ENCODE measurements around the gene RNU7-1.

The RNU7-1 gene

DNA sequence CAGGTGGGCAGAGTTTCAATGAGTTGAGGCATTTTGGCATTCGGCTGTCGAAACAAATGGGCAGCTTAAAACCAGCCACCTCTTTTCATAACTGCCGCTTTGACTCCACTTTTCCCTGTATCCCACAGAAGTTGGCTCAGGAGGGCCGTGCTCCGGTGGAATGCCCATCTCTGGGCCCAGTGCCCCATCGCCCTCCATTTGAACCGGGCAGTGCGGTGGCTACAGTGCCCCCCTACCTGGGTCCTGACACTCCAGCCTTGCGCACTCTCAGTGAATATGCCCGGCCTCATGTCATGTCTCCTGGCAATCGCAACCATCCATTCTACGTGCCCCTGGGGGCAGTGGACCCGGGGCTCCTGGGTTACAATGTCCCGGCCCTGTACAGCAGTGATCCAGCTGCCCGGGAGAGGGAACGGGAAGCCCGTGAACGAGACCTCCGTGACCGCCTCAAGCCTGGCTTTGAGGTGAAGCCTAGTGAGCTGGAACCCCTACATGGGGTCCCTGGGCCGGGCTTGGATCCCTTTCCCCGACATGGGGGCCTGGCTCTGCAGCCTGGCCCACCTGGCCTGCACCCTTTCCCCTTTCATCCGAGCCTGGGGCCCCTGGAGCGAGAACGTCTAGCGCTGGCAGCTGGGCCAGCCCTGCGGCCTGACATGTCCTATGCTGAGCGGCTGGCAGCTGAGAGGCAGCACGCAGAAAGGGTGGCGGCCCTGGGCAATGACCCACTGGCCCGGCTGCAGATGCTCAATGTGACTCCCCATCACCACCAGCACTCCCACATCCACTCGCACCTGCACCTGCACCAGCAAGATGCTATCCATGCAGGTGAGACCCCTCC is 5.0 kb upstream of the RNU7-1 start:
- DNase-seq = no peak

DNA sequence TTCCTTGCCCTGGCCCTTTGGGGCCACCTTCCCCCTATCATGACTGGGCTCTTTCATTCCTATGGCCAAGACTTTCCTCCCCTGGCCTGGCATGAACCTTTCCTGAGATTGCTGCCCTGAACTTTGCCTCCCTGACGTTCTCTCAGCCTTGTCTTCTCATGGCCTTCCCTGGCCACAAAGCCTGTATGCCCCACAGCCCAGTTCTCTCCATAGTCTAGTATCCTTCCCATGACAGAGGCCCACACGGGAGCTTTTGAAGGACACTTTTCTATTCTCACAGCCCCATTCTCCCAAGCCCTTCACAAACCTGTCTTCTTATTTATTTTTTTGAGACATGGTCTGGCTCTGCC is 4.5 kb upstream of the RNU7-1 start:
- DNase-seq = no peak

DNA sequence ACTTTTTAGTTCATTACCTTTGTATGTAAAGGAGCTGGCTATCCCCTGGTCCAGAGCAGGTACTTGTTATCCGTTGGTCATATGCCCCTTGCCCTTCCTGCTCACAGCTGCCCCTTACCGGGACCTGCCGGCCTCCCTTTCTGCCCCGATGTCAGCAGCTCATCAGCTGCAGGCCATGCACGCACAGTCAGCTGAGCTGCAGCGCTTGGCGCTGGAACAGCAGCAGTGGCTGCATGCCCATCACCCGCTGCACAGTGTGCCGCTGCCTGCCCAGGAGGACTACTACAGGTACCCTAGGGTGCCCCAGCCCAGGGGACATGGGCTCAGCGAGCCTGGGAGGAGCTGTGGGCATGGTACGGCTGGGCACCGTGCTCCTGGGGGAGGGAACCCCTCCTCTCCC is 2.3 kb upstream of the RNU7-1 start:
- DNase-seq = no peak

DNA sequence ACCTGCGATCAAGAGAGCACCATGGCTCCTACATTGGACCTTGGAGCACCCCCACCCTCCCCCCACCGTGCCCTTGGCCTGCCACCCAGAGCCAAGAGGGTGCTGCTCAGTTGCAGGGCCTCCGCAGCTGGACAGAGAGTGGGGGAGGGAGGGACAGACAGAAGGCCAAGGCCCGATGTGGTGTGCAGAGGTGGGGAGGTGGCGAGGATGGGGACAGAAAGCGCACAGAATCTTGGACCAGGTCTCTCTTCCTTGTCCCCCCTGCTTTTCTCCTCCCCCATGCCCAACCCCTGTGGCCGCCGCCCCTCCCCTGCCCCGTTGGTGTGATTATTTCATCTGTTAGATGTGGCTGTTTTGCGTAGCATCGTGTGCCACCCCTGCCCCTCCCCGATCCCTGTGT is 1.8 kb upstream of the RNU7-1 start:
- DNase-seq = no peak

DNA sequence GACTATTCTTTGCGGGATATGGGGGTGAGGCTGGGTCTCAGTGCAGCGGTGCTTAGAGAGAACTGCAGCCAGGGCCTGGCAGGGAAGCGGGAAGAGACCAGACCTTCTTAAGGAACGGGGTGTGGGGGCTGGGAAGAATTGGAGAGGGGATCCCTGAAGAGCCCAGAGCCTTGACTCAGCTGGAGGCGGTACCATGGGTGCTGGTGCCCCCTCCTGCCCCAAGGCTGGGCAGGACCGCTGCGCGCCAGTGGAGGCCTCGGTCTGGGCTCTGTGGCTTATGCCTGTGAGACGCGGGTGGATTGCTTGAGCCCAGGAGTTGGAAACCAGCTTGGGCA is 1.3 kb upstream of the RNU7-1 start:
- no peak for DNase-seq

DNA sequence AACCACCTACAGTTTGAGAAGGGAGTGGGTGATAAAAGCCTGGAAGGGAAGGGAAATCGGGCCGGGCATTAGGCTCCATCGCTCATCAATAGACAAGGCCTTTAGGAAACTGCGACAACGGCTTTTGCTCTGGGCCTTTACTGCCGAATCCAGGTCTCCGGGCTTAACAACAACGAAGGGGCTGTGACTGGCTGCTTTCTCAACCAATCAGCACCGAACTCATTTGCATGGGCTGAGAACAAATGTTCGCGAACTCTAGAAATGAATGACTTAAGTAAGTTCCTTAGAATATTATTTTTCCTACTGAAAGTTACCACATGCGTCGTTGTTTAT is 261 bp upstream of the RNU7-1 start:
- DNase-seq = peak; percentile 67

DNA sequence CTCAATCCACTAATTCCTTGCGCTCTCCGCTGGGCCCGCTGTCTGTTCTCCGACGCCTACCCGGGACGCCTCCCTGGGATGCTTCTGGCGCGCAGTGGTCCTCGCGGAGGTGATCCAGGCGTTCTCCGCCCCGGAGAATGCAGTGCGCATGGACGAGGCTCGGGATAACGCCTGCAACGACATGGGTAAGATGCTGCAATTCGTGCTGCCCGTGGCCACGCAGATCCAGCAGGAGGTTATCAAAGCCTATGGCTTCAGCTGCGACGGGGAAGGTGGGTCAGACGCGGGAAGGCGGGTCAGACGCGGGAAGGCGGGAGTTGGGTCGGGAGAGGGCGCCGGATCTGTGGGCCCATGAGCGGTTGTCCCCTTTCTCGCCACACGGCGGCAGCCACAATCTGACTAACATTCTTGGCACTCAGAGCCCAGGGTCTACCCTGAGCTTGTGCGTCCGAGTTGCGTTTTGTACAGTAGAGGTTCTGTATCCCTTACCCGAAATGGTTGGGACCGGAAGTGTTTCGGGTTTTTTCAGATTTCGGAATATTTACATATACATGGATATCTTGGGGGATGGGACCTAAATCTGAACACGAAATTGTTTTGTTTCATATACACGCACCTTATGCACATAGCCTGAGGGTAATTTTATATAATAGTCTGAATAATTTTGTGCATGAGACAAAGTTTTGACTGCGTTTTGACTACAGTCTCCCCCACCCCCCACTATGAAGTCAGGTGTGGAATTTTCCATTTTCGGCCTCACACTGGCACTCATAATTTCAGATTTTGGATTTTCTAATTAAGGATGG is 968 bp downstream of the RNU7-1 start:
- DNase-seq = peak; percentile 85

DNA sequence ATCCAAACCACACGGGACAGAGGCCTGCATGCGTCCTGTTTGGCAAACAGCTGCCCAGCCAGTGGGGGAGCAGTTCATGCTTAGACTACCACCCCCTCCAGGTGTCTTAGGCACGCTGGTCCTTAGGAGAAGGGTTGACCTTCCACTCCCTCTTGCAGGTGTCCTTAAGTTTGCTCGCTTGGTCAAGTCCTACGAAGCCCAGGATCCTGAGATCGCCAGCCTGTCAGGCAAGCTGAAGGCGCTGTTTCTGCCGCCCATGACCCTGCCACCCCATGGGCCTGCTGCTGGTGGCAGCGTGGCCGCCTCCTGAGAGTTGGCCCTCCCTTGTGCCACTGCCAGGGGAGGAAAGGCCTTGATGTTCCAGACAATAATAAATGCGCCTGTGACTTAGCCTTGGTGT is 2.0 kb downstream of the RNU7-1 start:
- no peak for DNase-seq

DNA sequence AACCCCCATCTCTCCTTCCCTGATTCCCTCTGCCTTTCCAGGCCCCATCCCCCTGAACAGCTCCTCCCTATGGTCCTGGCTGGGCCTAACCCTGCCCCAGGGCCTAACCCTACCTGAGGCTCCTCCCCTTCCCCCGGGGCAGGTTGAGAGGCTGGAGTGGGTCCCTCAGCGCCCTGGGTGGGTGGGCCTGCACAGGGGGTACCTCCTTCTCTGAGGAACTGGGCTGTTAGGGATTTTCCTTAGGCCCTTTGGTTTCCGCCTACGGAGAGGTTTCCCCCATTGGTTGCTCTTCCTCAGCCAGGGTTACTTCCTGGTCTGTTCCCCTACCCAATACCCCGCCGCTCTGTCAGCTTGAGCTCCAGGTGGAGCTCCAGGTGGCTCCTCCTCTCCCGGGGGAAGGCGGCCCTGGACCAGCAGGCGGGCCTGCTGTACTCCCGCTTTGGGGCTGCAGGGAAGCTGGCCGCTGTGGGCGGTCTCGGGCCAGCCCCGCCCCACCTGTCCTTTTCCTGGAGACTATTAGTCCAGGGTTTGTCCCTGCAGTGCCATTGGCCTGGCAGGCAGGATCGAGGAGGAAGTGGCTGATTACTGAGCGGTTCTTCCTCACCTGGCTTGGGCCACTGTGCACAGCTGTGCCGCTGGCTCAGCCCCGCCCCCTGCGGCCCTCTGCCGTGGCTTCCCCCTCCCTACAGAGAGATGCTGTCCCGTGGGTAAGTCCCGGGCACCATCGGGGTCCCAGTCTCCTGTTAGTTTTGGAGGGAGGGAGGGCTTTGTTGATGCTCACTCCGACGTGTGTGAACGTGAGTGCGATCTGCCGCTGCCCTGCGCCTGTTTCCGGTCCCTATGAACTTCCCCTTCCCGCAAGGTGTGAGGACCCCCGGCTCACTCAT is 2.7 kb downstream of the RNU7-1 start:
- peak; percentile 60 for DNase-seq

DNA sequence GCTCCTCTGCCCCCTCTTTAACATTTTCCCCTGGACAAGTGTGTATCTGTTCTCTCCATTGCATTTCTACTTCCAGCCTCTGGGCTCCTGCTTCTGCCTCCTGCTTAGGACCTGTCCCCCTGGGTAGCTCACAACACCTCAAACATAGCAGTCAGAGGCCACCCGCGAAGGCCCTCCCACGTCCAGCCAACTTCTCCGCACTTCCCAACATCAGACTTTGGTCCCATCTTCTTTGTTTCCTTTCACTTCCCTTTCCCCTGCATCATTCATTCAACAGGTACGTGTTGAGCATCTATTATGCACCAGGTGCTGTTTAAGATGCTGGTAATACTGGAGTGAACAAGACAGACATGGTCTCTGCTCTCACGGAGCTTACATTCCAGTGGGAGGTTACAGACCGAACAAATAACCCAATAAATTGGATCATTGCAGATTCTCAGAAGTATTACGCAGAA is 3.3 kb downstream of the RNU7-1 start:
- DNase-seq = no peak

DNA sequence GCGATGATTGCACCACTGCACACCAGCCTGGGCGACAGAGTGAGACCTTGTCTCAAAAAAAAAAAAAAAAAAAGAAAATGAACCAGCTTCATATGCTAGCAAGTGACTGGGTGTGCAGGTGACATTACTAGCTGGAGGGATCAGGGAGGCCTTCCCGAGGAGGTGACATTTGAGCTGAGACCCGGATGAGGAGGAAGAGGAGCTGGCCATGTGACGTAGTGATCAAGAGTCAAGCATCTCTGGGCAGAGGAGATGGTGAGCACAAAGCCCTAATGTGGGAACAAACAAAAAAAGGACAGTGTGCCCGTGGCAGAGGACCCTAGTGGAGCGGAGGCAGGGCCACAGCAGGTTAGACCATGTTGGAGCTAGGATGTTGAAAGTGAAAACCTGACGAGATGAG is 4.0 kb downstream of the RNU7-1 start:
- no peak for DNase-seq

DNA sequence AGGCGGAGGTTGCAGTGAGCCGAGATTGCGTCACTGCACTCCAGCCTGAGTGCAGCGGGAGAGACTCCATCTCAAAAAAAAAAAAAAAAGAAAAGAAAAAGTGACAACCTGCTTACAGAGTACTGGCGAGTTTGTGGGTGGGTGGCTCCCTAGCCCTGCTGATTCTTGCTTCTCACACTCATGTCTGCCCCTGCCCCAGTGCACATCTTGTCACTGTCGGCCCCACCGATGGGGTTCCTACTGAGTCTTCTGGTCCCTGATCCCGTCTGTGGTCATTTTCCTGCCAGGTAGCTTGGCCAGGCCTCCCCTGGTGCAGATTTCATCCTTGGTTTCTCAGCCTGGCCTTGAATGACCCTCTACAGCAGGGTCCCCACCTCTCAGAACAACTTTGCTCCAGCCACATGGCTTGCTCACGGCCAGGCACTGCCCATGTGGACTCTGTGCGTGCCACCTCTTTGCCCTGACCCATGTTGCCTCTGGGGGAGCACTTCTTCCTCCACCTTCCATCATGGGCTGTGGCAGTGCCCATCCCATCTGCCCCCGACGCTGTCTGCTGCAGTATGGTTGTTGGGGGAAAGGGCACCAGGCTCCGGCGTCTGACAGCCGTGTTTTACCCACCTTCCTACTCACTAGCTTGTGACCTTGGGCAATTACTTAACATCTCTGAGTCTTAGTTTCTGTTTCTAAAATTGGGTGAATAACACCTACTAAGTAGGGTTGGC is 5.4 kb downstream of the RNU7-1 start:
- DNase-seq = no peak

DNA sequence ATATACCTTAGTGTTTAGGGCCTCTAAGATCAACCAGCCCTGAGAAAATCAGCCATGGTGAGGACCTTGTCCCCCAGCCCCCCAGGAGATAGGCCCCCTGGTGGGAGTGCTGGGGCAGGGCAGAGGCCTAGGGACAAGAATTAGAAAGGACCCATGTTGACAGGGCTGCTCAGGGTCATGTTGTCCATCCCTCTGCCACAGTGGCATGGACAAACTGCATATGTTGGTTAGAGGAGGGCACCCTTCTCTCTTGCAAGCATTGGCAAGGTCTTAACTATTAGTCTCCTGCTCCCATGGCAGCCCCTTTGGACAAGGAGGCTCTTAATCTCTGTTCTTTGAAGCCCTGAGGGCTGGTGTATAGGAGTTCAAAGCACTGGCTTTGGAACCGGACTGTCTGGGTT is 6.8 kb downstream of the RNU7-1 start:
- no peak for DNase-seq

DNA sequence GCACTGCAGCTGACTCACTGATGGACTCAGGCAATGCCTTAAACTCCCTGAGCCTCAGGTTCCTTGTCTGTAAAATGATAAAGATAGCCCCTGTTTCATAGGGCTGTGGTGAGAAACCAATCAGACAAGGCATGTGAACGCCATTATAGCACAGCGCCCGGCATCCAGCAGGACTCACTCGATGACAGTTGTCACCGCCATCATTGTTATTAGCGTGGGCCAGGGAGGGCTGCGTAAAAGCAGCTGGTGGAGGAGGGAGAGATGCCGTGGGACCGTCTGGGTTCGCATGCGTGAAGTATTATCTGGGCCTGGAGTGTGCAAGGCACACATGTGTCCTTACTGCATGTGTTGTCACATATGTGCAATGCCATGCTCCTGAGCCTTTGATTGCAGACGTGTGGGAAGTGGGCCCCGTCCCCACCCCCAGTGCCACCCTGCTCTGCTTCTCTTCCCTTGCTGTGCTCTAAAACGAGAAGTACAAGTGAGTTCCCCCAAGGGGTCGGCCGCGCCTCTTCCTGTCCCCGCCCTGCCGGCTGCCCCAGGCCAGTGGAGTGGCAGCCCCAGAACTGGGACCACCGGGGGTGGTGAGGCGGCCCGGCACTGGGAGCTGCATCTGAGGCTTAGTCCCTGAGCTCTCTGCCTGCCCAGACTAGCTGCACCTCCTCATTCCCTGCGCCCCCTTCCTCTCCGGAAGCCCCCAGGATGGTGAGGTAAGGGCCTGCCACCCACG is 7.4 kb downstream of the RNU7-1 start, which contains the start of gene PTPN6:
Gene PTPN6, plus strand, starts transcription at position 546 of the 730 bp plus-strand sequence. Its CDS starts 157 bp downstream, at position 703.
- peak; percentile 72 for DNase-seq

DNA sequence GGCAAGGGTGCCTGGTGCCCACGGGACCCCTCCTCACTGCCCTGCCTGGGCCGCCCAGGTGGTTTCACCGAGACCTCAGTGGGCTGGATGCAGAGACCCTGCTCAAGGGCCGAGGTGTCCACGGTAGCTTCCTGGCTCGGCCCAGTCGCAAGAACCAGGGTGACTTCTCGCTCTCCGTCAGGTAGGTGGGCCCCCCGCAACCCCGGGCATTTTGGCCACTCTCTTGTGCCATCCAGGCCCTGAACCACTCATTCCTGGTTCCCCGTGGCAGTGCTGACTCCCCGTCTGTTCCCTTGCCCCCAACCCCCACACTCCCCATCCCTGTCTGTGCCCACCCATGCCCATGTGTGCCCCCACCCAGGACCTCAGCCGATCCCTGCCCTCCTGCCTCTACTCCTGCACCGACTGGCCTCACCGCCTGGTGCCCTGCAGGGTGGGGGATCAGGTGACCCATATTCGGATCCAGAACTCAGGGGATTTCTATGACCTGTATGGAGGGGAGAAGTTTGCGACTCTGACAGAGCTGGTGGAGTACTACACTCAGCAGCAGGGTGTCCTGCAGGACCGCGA is 8.0 kb downstream of the RNU7-1 start:
- no peak for DNase-seq

DNA sequence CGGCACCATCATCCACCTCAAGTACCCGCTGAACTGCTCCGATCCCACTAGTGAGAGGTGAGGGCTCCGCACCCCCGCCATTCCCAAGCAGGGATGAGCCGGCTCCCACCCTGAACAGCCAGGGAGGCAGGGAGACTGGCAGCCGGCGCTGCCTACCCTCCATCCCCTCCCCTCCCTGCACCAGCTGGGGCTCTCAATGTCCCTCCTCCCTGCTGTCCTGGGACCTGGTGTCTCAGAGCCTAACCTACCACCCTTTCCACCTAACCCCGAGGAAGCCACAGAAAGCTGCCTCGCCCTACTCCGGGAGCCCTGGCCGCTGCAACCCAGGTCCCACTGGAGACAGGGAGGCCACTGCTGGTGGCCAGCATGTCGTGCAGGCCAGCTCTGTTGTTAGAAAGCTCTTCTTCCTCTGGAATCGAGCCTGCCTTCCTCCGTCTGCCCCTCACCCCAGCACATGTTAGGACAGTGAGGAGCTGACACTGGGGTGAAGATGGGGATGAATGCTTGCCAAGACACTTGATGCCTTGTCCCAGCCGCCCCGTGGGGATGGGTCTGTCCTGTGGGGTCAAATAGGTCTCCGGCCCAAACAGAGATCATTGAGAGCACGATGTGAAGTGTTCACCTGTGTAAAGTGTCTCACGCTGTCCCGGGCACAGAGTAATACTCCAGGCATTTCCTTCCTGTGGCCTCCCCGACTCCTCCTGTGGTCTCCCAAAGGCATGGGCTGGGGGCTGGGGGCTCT is 8.7 kb downstream of the RNU7-1 start:
- no peak for DNase-seq

DNA sequence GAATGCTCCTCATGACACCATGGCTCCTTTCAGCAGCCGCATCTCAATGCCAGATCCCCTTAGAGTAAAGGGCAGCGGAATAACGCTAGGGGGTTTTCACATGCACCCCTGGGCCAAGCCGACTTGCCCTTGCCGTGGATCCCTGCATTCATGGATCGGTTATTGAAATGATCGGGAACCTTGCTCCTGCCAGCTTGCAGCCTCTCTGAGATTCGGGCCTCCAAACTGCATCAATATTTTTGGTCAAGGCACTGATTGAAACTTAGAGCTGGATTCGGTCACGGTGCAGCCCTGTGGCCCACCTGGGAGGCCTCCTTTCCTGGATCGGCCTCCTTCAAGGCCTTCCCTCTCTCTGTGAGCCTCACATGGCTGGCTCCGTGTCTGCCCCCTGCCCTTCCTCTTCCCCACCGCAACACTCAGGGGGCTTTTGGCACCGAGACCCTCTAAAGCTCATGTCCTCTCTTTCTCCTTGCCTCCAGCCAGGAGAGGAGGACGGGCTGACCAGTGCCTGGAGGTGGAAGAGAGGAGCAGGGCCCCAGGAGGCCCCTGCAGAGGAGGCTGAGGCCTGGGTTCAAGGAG is 9.3 kb downstream of the RNU7-1 start:
- DNase-seq = no peak

DNA sequence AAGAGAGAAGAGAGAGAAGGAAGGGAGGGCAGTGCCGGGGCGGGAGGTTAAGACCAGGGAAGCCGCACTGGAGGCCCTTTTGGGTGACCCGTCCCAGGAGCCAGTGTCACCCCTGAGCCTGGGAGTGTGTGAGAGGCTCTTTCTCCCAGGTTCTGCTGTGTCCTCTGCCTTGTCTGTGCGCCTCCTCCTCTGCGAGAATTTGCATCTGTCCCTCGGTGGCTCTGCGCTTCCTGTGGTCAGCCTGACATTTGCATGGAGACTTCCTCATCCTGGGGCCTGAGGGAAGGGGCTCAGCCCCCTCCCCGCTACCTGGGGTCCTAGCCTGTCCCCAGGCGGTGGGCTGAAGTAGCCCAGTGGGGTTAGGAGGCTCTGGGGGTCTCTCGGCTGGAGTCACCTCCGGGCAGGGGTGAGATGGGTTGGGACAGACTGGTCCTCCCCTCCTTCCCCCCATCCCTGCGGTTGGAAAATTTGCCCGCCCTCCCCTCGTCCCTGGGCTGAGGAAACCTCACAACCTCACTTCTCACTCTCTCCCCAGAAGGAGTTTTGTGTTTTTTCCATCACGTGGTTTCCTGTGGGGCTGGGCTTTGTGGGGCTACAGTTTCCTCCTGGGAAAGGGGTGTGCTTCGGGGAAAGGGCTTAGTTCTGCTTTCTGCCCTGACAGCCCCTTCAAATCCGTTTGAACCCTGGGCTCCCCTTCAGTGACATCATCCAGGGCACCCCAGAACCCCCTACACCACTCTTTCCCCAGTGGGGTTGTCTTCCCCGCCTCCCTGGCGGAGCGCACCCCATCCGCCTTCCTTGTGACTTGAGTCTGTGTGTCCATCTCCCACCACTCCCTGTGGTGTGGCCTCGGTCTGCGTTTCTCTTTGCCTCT is 10.1 kb downstream of the RNU7-1 start:
- peak; percentile 78 for DNase-seq

DNA sequence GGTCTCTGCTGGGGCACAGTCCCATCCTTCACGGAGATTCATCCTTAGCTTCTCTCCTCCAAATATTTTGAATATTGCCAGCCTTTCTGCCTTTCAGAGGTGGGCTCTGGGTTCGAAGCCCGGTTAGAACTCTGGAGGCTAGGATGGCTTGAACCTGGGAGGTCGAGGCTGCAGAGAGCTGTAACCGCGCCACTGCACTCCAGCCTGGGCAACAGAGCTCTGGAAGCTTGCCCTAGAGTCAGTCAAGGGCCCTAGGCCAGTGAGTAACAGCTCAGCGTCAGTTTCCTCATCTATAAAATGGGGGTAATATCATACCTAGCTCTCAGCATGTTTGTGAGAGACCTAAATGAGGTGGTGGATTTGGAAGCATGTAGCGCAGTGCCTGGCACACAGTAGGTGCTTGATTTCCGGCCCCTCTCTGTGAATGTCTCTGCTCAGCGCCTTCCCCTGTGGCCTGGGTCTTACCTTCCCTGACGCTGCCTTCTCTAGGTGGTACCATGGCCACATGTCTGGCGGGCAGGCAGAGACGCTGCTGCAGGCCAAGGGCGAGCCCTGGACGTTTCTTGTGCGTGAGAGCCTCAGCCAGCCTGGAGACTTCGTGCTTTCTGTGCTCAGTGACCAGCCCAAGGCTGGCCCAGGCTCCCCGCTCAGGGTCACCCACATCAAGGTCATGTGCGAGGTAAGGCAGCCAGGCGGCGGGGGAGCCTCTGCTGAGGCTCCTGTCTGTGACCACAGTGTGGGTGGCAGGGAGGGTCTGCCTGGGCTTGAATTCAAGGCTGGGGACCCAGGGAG is 10.9 kb downstream of the RNU7-1 start:
- DNase-seq = no peak
